H1 (cell line): ENCODE data around the gene PRSS48. TPM values are rescaled to one million over a fixed set of nuclear protein-coding genes. Genes with fewer than 3 reads are reported as not detected.
"Not testable (repeated sequence)": the region's sequence is repeated elsewhere in the genome, so short reads cannot be mapped to it uniquely, and the experiment has no call there.

ENCODE experiments used
- CTCF ChIA-PET: fragments of 300-600 bp; sonication (Branson Sonifier 250); formaldehyde crosslinking; loops from one replicate; lab custom pipeline; 2021; ENCODE audit not compliant: partially characterized antibody; lab: Charles Lee
- POLR2A ChIA-PET: fragments of 300-600 bp; sonication (Branson Sonifier 250); formaldehyde crosslinking; loops from one replicate; lab custom pipeline; 2021; ENCODE audit warnings: inconsistent platforms; ENCODE audit not compliant: partially characterized antibody; lab: Charles Lee
- DNase-seq, 2 experiments: peaks; one replicate each; pipeline versions ENCODE4 v3.0.0 to v3.0.0-alpha.2; 2010 to 2022; ENCODE audit warnings: low spot score in 2 of 2, low read depth in 1 of 2, mixed read lengths in 1 of 2
- FAIRE-seq: peaks from 2 replicates; lab custom pipeline; 2011; peaks lifted over from hg19 to GRCh38; lab: Jason Lieb, UNC
- H2AFZ ChIP-seq: 2 replicates; pipeline ENCODE4 v1.8.1; 2012; ENCODE audit warnings: low read length, inconsistent platforms
- H2AK5ac ChIP-seq: 2 replicates; pipeline ENCODE4 v1.6.1; 2013; ENCODE audit warnings: low read depth, low read length
- H2BK120ac ChIP-seq: replicated peaks from 2 replicates; pipeline ENCODE3; 2013; ENCODE audit warnings: low read depth, low read length, inconsistent platforms
- H2BK12ac ChIP-seq: 2 replicates; pipeline ENCODE4 v1.6.1; 2013; ENCODE audit warnings: low read depth, low read length
- H2BK15ac ChIP-seq: 2 replicates; pipeline ENCODE4 v1.6.1; 2013; ENCODE audit warnings: low read length
- H2BK20ac ChIP-seq: 2 replicates; pipeline ENCODE4 v1.6.1; 2013; ENCODE audit warnings: low read length
- H2BK5ac ChIP-seq: 2 replicates; pipeline ENCODE4 v1.6.1; 2013; ENCODE audit warnings: low read depth, low read length
- H3K14ac ChIP-seq: 2 replicates; pipeline ENCODE4 v1.6.1; 2013; ENCODE audit warnings: inconsistent platforms; ENCODE audit not compliant: insufficient read length
- H3K18ac ChIP-seq: 2 replicates; pipeline ENCODE4 v1.6.1; 2013; ENCODE audit warnings: low read length; ENCODE audit errors: extremely low read depth
- H3K23ac ChIP-seq: 2 replicates; pipeline ENCODE4 v1.6.1; 2013; ENCODE audit warnings: inconsistent platforms; ENCODE audit not compliant: insufficient read length
- H3K23me2 ChIP-seq: 2 replicates; pipeline ENCODE4 v1.6.1; 2013; ENCODE audit warnings: low read depth, low read length
- H3K27ac ChIP-seq: 2 replicates; pipeline ENCODE4 v1.6.1; 2011; ENCODE audit warnings: low read depth, low read length, inconsistent platforms
- H3K27me3 ChIP-seq, 4 experiments: replicated peaks in 1 of 4; 1 replicate in 1 of 4; 2 replicates in 3 of 4; pipeline versions ENCODE4 v1.6.1 to v1.8.1; 2011 to 2013; ENCODE audit warnings: low read length in 3 of 4, mild to moderate bottlenecking in 3 of 4, inconsistent platforms in 2 of 4, mixed read lengths in 2 of 4, moderate library complexity in 1 of 4; ENCODE audit not compliant: control insufficient read depth in 3 of 4, insufficient read depth in 3 of 4; ENCODE audit errors: extremely low read depth in 1 of 4
- H3K36me3 ChIP-seq, 4 experiments: 2 replicates each; pipeline versions ENCODE4 v1.6.1 to v1.8.1; 2011 to 2013; ENCODE audit warnings: mild to moderate bottlenecking in 4 of 4, low read length in 3 of 4, moderate library complexity in 2 of 4, control low read depth in 1 of 4, inconsistent platforms in 1 of 4; ENCODE audit not compliant: insufficient read depth in 4 of 4, control insufficient read depth in 2 of 4
- H3K4ac ChIP-seq: replicated peaks from 2 replicates; pipeline ENCODE3; 2013; ENCODE audit warnings: low read length, low read depth, mixed read lengths, inconsistent platforms; ENCODE audit not compliant: insufficient read length
- H3K4me1 ChIP-seq, 4 experiments: replicated peaks in 1 of 4; 1 replicate in 1 of 4; 2 replicates in 3 of 4; pipeline versions ENCODE4 v1.6.1 to v1.8.1; 2011 to 2013; ENCODE audit warnings: low read length in 3 of 4, inconsistent platforms in 2 of 4, mixed read lengths in 1 of 4; ENCODE audit not compliant: insufficient read depth in 4 of 4, control insufficient read depth in 3 of 4
- H3K4me2 ChIP-seq, 2 experiments: 2 replicates each; pipeline versions ENCODE4 v1.6.1 to v1.8.1; 2011 to 2013; ENCODE audit warnings: low read depth in 2 of 2, low read length in 2 of 2, control low read depth in 1 of 2, inconsistent platforms in 1 of 2, mild to moderate bottlenecking in 1 of 2; ENCODE audit not compliant: insufficient read depth in 1 of 2
- H3K4me3 ChIP-seq, 4 experiments: fragments of 200-600, 300-600 bp in 1 of 4; sonication (generic), shearing (Covaris generic), sonication (Bioruptor Twin) in 1 of 4; 2 replicates each; pipeline versions ENCODE4 v1.5.1 to v1.8.1; 2011 to 2016; ENCODE audit warnings: low read length in 4 of 4, low read depth in 3 of 4, control low read depth in 2 of 4, inconsistent platforms in 2 of 4, mild to moderate bottlenecking in 2 of 4, mixed read lengths in 1 of 4, moderate library complexity in 1 of 4; ENCODE audit not compliant: insufficient read depth in 2 of 4; ENCODE audit errors: extremely low read depth in 1 of 4
- H3K56ac ChIP-seq: replicated peaks from 2 replicates; pipeline ENCODE3; 2013; ENCODE audit warnings: low read depth, mild to moderate bottlenecking, mixed read lengths, low read length, inconsistent platforms; ENCODE audit not compliant: insufficient read length
- H3K79me1 ChIP-seq: 2 replicates; pipeline ENCODE4 v1.6.1; 2013; ENCODE audit warnings: low read depth, low read length, control low read depth
- H3K79me2 ChIP-seq, 2 experiments: 2 replicates each; pipeline versions ENCODE4 v1.6.1 to v1.8.1; 2012 to 2013; ENCODE audit warnings: low read length in 2 of 2, mild to moderate bottlenecking in 2 of 2, inconsistent platforms in 1 of 2; ENCODE audit not compliant: insufficient read depth in 2 of 2, control insufficient read depth in 1 of 2
- H3K9ac ChIP-seq, 4 experiments: replicated peaks in 1 of 4; 1 replicate in 1 of 4; 2 replicates in 3 of 4; pipeline versions ENCODE4 v1.6.1 to v1.8.1; 2011 to 2013; ENCODE audit warnings: low read depth in 3 of 4, low read length in 3 of 4, control low read depth in 2 of 4, mild to moderate bottlenecking in 2 of 4, moderate library complexity in 2 of 4, inconsistent platforms in 1 of 4; ENCODE audit errors: extremely low read depth in 1 of 4
- H3K9me3 ChIP-seq, 2 experiments: 2 replicates each; pipeline versions ENCODE4 v1.6.1 to v1.8.1; 2012 to 2013; ENCODE audit warnings: mild to moderate bottlenecking in 2 of 2, moderate library complexity in 2 of 2, control low read depth in 1 of 2, inconsistent platforms in 1 of 2, low read depth in 1 of 2, low read length in 1 of 2, mixed read lengths in 1 of 2; ENCODE audit not compliant: insufficient read depth in 2 of 2
- H4K20me1 ChIP-seq, 2 experiments: replicated peaks in 1 of 2; 2 replicates each; pipeline versions ENCODE3 to v1.8.1; 2011 to 2013; ENCODE audit warnings: inconsistent platforms in 2 of 2, low read length in 2 of 2, mild to moderate bottlenecking in 1 of 2; ENCODE audit not compliant: insufficient read depth in 2 of 2, control insufficient read depth in 1 of 2
- H4K5ac ChIP-seq: 2 replicates; pipeline ENCODE4 v1.6.1; 2013; ENCODE audit warnings: low read length, low read depth, mixed read lengths, inconsistent platforms; ENCODE audit not compliant: insufficient read length
- H4K8ac ChIP-seq: 2 replicates; pipeline ENCODE4 v1.8.0; 2013; ENCODE audit warnings: mild to moderate bottlenecking, moderate library complexity, low read length, inconsistent platforms; ENCODE audit not compliant: insufficient read depth; ENCODE audit errors: extremely low read depth
- H4K91ac ChIP-seq: replicated peaks from 2 replicates; pipeline ENCODE3; 2013; ENCODE audit warnings: low read length, mixed read lengths, inconsistent platforms; ENCODE audit not compliant: insufficient read length
- WGBS, 2 experiments: shearing (Covaris generic) in 1 of 2; methylation state at CpG; one replicate each; pipeline versions ENCODE4 v1.1.6 to v1.1.7; 2013 to 2015; ENCODE audit warnings: low lambda C conversion rate in 2 of 2, mixed read lengths in 2 of 2, inconsistent platforms in 1 of 2, low coverage in 1 of 2, missing lambda C conversion rate in 1 of 2; ENCODE audit not compliant: insufficient replicate concordance in 2 of 2, insufficient coverage in 1 of 2, insufficient read length in 1 of 2; ENCODE audit errors: extremely low coverage in 1 of 2, missing lambda C conversion rate in 1 of 2; 5-methylcytosine and 5-hydroxymethylcytosine counted together
- polyA plus RNA-seq, 7 experiments: library from polyadenylated mRNA; depleted of rRNA in 3 of 7; stranded (reverse) in 5 of 7; unstranded in 2 of 7; fragments of >200 nt in 5 of 7; fragments of 200-250 nt in 2 of 7; gene quantifications; 1 replicate in 5 of 7; 2 replicates in 1 of 7; 4 replicates in 1 of 7; pipeline versions ENCODE4 v1.2.1 to v1.2.3, GENCODE V29; 2011 to 2013; ENCODE audit warnings: missing spikeins in 2 of 7, mixed read lengths in 2 of 7
- total RNA-seq: library from RNA; stranded (reverse); fragmentation: NEBNext Ultra II Directional; extraction: Animal tissue kit (Norgen Biotek cat#: 25700); gene quantifications from 2 replicates; pipeline ENCODE4 v1.2.1, GENCODE V29; 2021

Gene PRSS48
- total and polyA plus RNA-seq, 2 of the 8 experiments (the other 6 are each of a cell fraction or from before 2014, with no cell fraction given), result not detected

- Histone ChIP-seq H2BK15ac (peak overlapping the region; percentile 40; the same call in 1 of the 2 replicates), H3K4me2 (peak overlapping the region in 1 of 2 experiments; percentile 67; a peak in 1 of 4 replicates), H3K79me2 (peaks cover 5 to 66% of the 10 kb centered on the region in 2 experiments; a peak in 3 of 4 replicates), H2BK12ac (0 out of 2 replicates have a peak overlapping the region, but pooled peaks have one; percentile 41)
- not testable (repeated sequence) for H4K91ac ChIP-seq, H3K56ac ChIP-seq, H4K8ac ChIP-seq, H3K9me3 ChIP-seq, H3K36me3 ChIP-seq, H2BK5ac ChIP-seq, H4K20me1 ChIP-seq, H2AFZ ChIP-seq, H3K4ac ChIP-seq, FAIRE-seq, H2BK20ac ChIP-seq, H3K4me1 ChIP-seq, DNase-seq, H3K27ac ChIP-seq, H2AK5ac ChIP-seq, H2BK120ac ChIP-seq, H3K79me1 ChIP-seq, H3K23me2 ChIP-seq, H3K23ac ChIP-seq, H3K27me3 ChIP-seq, H3K14ac ChIP-seq, H4K5ac ChIP-seq, H3K18ac ChIP-seq, H3K4me3 ChIP-seq, H3K9ac ChIP-seq
- ChIA-PET POLR2A (interaction anchor here (1.0 to 4.4 kb wide), 3 partner anchors 9 to 80 kb away, joined by 3 to 30 read pairs (median 6); no protein-coding TSS in a partner anchor), CTCF (interaction anchor here (0.9 to 2.2 kb wide), 2 partner anchors 22 to 46 kb away, joined by 5 to 7 read pairs; partner anchors contain the start of gene PRSS48)
- WGBS, 2 experiments, result 94% methylated on average over 4 of the region's 4 CpGs; no CpG with 5 or more reads in 1 of the 2 experiments
Observed at GRCh38 chr4:151322161-151322560, 45.2 kb downstream of the PRSS48 start.
